Epidermal melanocyte (primary cell): ENCODE results near the gene CDYL.

Source experiments
- DNase-seq: peaks from one replicate; pipeline ENCODE4 v3.0.0; 2011; ENCODE audit warnings: low spot score; ENCODE audit not compliant: insufficient read length

The CDYL gene

DNA sequence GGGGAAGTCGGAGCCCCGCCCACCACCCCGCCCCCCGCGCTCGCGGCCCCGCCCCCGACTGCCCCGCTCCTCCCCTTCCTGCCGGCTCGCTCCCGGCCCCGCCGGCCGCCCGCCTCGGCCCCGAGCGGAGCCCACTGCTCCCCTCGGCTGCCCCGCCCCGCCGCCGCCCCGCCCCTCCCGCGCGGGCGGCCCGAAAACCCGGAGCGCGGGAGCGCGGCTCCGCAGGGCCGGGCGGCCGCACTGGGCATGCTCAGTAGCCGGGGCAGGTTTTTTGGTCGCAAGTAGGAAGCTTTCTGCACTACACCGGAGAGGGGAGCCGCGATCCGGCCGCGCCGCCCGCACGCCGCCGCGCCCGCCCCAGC is at the start of gene CDYL:
Gene CDYL, plus strand, starts transcription at position 274 of the 362 bp plus-strand sequence. CDS start 380 bp downstream, outside the sequence.
- peak; percentile 88 for DNase-seq

DNA sequence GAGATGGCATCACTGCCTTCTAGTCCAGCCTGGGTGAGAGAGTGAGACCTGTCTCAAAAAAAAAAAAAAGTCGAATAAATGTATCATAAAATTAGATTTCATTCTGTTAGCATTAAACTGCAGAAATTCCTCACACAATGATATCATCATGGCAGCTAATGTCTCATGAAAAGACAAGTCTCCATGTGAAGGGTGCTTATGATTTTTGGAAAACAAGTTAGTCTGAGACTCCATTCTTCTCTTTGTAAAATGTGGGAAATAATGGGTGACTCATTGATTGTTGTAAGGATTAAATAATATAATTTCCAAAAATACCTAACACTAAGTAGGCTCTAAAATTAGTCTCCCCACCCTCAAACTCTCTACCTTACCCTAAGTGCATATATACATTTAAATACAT is 49.6 kb upstream of the CDYL start:
- no peak for DNase-seq

GRCh38 chr6:4727217-4727616 is 49.0 kb upstream of the CDYL start:
- DNase-seq = no peak

- no peak for DNase-seq
Observed at GRCh38 chr6:4727671-4728435, 48.4 kb upstream of the CDYL start.

DNA sequence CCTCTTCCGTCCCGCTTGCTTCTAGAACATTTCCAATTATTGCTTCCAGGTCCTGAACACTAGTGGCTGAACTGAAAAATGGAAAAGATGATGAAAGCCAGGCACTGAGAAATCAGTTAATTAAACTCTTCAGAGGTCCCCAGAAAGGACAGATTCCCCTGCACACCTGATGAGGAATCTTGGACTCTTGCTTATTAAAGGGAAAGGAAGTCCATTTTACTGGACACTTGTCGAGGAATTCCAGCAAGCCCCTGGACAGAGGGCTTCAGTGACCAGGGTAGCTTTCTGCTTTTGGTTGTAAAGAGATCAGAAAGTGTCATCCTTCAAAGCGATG is 47.8 kb upstream of the CDYL start:
- DNase-seq = no peak

DNA sequence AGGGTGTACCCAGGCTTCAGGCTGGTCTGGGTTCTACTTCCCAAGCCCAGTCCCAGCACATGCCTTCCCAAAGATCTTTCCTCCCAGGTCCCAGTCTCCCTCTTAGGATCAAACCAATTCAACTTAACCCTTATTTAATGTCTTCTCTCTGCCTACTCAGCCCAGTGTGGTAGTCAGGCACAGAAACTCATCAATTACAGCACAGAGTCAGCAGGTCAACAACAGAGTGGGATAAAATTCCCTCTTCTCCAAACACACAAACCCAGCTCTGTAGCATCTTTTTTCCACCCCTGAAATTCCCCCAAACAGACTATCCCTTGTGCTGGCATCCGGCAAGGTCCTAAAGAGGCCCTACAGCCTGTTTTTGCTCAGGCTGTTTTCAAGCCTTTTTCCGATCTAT is 47.3 kb upstream of the CDYL start:
- DNase-seq = no peak

GRCh38 chr6:4731996-4732395 is 44.2 kb upstream of the CDYL start:
- DNase-seq = no peak

GRCh38 chr6:4732691-4733315 is 43.4 kb upstream of the CDYL start:
- DNase-seq = no peak

- DNase-seq = no peak
Observed at GRCh38 chr6:4736371-4736873, 39.8 kb upstream of the CDYL start.

- DNase-seq = no peak
Observed at GRCh38 chr6:4740032-4740431, 36.2 kb upstream of the CDYL start.

DNA sequence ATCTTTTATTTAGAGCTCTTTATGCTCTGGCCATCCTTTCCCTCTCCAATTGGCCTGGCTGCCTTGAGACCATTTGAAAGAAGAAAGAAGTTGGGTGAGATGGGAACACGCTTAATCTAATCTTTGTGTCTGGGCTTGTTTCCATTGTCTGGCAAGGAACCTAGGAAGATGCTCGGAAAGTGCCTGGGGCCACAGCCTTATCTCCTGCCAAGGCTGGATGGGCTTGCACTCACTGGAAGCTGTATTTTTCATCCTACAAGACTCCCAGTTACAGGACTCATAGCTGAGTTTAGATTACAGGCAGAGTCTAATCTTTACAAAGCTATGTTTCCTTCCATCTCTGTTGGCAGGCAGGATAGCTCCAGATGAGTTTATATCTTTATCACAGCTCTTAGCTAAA is 33.1 kb upstream of the CDYL start:
- DNase-seq = no peak

DNA sequence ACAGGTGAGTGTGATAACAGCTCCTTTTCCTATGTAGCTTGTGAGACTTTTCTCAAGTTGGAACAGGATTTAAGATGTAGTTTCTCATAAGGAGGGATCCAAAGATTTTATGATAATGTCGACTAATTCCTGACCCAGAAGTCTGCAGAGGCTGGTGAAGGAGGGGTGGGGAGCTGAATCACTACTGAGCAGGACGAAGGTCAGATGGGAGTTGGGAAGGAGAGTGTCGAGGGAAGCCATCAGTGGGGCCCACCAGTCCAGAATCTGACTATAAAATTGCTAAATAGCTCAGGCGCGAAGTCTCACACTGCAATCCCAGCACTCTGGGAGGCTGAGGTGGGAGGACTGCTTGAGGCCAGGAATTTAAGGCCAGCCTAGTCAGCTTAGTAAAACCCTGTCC is 32.3 kb upstream of the CDYL start:
- DNase-seq = no peak

DNA sequence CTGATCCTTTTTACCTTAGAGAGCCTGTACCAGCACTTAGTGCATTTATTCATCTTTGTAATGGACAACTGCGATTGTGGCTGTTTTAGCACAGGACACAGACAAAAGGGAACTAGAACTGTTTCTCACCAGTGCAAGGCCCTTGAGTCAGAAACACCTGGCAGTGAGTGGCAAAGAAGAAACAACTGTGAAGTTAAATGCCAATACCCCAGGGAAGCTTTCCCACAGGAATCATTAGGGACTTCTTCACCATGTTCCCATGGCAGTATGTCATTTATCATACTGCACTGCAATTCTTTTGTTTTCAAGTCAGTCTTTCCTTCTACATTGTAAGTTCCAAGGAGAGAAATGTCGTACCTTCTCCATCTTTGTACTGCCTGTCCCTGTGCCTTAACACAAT is 28.6 kb upstream of the CDYL start:
- DNase-seq = no peak

DNA sequence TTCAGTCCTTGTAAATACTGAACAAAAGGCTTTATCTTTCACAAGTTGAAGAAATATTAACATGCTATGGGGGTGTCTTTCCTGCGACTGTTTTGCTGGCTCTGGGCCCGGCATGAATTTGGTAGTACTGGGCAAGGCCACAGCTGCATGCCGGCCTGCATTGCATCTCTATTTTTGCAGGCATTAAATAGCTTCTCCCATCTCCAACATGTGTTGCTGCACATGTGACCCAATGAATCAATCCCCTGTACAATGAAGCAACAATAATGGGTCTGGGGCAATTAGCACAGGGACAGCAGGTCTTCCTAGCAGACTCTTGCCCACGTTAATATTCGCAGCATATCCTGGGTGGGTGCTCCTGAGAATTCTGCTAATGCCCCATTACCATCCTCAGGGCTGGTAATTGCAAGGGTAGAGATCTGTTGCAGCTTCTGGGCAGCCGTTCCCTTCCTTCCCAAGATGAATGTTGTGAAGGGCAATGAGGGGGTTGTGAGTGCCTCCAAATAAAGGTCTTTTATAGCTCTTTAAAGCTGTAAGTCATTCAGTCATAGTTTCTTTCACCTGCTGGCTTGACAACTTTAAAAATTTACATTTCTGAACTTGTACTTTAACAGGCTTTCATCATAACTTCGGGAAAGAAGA is 24.3 kb upstream of the CDYL start:
- DNase-seq = no peak

DNA sequence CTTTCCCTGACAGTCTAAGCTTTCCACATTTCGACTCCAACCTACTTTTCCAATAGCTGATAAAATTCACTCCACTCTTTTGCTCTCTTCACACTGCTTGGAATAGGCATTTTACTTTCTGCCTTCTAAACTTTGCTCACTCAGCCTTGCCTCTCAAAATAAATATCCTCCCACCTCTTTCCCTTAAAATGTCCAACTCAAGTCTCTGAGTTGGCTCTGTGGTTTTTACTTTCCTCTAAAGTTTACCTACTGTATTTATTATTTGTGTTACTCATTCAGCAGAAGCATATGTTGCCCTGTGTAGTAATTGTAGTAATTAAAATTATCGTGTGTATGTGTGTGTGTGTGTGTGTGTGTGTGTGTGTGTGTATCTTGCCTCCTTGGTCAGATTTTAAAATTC is 20.0 kb upstream of the CDYL start:
- no peak for DNase-seq

GRCh38 chr6:4759997-4760396 is 16.2 kb upstream of the CDYL start:
- DNase-seq = no peak

DNA sequence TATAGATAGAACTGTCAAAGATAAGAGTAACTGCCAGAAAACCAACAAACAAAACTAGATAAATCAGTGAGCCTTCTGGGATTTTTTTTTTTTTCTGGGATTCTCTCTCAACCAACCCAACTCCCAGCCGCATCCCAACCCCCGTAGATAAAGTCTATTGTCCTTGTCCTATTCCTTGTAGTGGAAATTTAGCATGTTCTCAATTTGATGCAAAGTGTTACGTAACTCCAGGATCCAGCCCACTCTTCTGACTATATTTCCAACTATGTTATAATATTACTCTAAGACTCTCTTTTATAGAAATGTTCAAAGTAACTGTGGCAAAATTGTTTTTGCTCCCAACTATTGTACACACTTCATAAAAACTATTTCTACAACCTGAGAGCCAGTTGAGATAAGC is 15.4 kb upstream of the CDYL start:
- DNase-seq = no peak

DNA sequence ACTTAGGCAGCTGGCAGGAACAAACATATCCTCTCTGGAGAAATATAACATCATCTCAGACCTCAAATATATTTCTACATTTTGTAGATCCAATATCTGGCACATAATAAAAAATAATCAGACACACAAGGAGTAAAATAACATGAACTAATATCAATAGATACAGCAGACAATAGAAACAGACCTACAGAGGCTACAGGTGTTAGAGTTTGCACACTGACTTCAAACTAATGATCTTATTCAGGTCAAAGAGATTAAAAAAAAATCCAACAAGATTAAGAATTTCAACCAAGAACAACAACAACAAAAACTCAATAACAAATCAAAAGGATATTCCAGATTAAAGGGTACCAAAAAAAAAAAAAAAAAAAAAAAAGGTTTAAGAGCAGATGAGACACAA is 13.9 kb upstream of the CDYL start:
- DNase-seq = no peak

- no peak for DNase-seq
Observed at GRCh38 chr6:4763921-4764320, 12.3 kb upstream of the CDYL start.

GRCh38 chr6:4768815-4769214 is 7.4 kb upstream of the CDYL start:
- DNase-seq = no peak

DNA sequence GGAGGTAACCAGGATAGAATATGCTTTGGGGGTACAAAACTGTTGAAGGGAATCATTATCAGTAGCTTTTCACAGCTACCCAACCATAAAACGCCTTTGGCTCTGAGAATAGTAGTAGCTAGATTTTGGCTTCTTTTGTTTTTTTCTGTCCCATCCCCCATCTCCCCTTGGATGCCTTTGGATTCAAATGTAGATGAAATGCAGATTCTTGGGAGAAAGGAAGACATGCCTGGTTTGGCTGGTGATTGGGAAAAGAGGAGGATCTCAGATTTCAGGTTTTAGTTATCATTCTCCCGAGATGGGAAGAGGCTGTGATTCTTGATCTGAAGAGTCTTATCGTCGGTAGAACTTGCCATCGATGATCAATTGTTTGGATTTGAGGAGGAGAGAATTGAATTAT is 3.5 kb upstream of the CDYL start:
- DNase-seq = no peak

GRCh38 chr6:4773181-4773580 is 3.0 kb upstream of the CDYL start:
- DNase-seq = no peak

- no peak for DNase-seq
Observed at GRCh38 chr6:4774296-4774695, 1.9 kb upstream of the CDYL start.
